PC-9 (cell line): Measurements from ENCODE around the gene MAP3K8. TPM values are rescaled to one million over a fixed set of nuclear protein-coding genes. Genes with fewer than 3 reads are reported as not detected.

ENCODE experiments used
- BruUV-seq: library from RNA; stranded (reverse); fragments of 400-500 nt; replicated peaks from 2 replicates; lab custom pipeline; 2021; lab: Mats Ljungman, UMichigan
- CTCF ChIA-PET: fragments of 300-600 bp; sonication (Branson Sonifier 250); formaldehyde crosslinking; loops from one replicate; lab custom pipeline; 2022; ENCODE audit warnings: antibody characterized with exemption; lab: Charles Lee
- POLR2A ChIA-PET: fragments of 300-600 bp; sonication (Branson Sonifier 250); formaldehyde crosslinking; loops from one replicate; lab custom pipeline; 2022; ENCODE audit warnings: antibody characterized with exemption; ENCODE audit not compliant: unreplicated experiment; lab: Charles Lee
- DNase-seq, 2 experiments: peaks; one replicate each; pipeline versions ENCODE4 v3.0.0 to v3.0.0-alpha.2; 2015 to 2022; ENCODE audit warnings: mixed read lengths in 1 of 2
- H2AFZ ChIP-seq: fragments of 200-600 bp; sonication (generic); 2 replicates; pipeline ENCODE4 v1.8.1; 2017; ENCODE audit warnings: antibody characterized with exemption
- H3F3A ChIP-seq: fragments of 200-600 bp; sonication (generic); 2 replicates; pipeline ENCODE4 v1.8.1; 2017; ENCODE audit warnings: antibody characterized with exemption, mild to moderate bottlenecking, low read depth; ENCODE audit not compliant: insufficient read depth
- H3K27ac ChIP-seq: fragments of 200-600 bp; sonication (generic); 2 replicates; pipeline ENCODE4 v1.6.1; 2016; ENCODE audit warnings: mixed run types
- H3K27me3 ChIP-seq: fragments of 200-600 bp; sonication (generic); 2 replicates; pipeline ENCODE4 v1.6.1; 2016; ENCODE audit warnings: low read depth, mixed run types; ENCODE audit not compliant: insufficient read depth
- H3K36me3 ChIP-seq: fragments of 200-600 bp; sonication (generic); 2 replicates; pipeline ENCODE4 v1.6.1; 2016; ENCODE audit warnings: low read depth, mixed run types
- H3K4me1 ChIP-seq: fragments of 200-600 bp; sonication (generic); replicated peaks from 2 replicates; pipeline ENCODE4 v1.6.1; 2016; ENCODE audit warnings: mixed run types; ENCODE audit not compliant: insufficient read depth
- H3K4me2 ChIP-seq: fragments of 200-600 bp; sonication (generic); 2 replicates; pipeline ENCODE4 v1.6.1; 2017; ENCODE audit warnings: mixed run types
- H3K4me3 ChIP-seq: fragments of 200-600 bp; sonication (generic); 2 replicates; pipeline ENCODE4 v1.6.1; 2016; ENCODE audit warnings: mixed run types
- H3K79me2 ChIP-seq: fragments of 200-600 bp; sonication (generic); 2 replicates; pipeline ENCODE4 v1.6.1; 2017; ENCODE audit warnings: low read depth, mixed run types
- H3K9me2 ChIP-seq: fragments of 200-600 bp; sonication (generic); 2 replicates; pipeline ENCODE4 v1.8.1; 2017; ENCODE audit warnings: mild to moderate bottlenecking; ENCODE audit not compliant: insufficient read depth
- H3K9me3 ChIP-seq: fragments of 200-600 bp; sonication (generic); 2 replicates; pipeline ENCODE4 v1.8.1; 2016; ENCODE audit warnings: low read depth; ENCODE audit not compliant: insufficient read depth
- H4K20me1 ChIP-seq: fragments of 200-600 bp; sonication (generic); 2 replicates; pipeline ENCODE4 v1.8.1; 2017; ENCODE audit not compliant: insufficient read depth
- CTCF ChIP-seq: fragments of 200-600 bp; sonication (generic); conservative IDR thresholded peaks from 2 replicates; pipeline ENCODE4 v1.6.1; 2017; ENCODE audit warnings: mixed run types, antibody characterized with exemption, mild to moderate bottlenecking, moderate library complexity
- EZH2 ChIP-seq: fragments of 200-600 bp; sonication (generic); IDR thresholded peaks from 2 replicates; pipeline ENCODE4 v1.8.0; 2017; ENCODE audit warnings: antibody characterized with exemption, low read depth
- intact Hi-C: fragments of 100-400 bp; cut with micrococcal nuclease; formaldehyde crosslinking; loops from one replicate; pipeline ENCODE4 v1.10.0; 2022; ENCODE audit not compliant: unreplicated experiment
- total RNA-seq: library from RNA; stranded (reverse); gene quantifications from 2 replicates; pipeline ENCODE4 v1.2.3, GENCODE V29; 2021

Gene MAP3K8
- total RNA-seq, 1 experiment from 2014 or later: 14.3 TPM

- 0 out of 2 replicates have a peak, but pooled peaks cover 3% of the 10 kb centered on the region for H3K36me3 ChIP-seq
- no peaks in the 10 kb centered on the region for H3K9me3 ChIP-seq
- no TSS peak for BruUV-seq
- DNase-seq: no peak
- POLR2A ChIA-PET: no interaction called here
- intact Hi-C loops: no loop called here
- no peaks in the 10 kb centered on the region for H3K27me3 ChIP-seq
- no peak overlapping the region for H3K4me3 ChIP-seq
- H3K4me1 ChIP-seq: no peaks in the 10 kb centered on the region
- H3K27ac ChIP-seq: peak overlapping the region; percentile 12; the same call in 1 of the 2 replicates
- H3K9me2 ChIP-seq: no peaks in the 10 kb centered on the region
- H3K4me2 ChIP-seq: no peak overlapping the region
- H3K79me2 ChIP-seq: no peaks in the 10 kb centered on the region
- no peaks in the 10 kb centered on the region for H4K20me1 ChIP-seq
- CTCF ChIA-PET: no interaction called here
- H3F3A ChIP-seq: no peaks in the 10 kb centered on the region
- H2AFZ ChIP-seq: no peak overlapping the region
- TF ChIP-seq EZH2 (no peak), CTCF (no peak)
Observed at GRCh38 chr10:30453764-30454527, 20.0 kb downstream of the MAP3K8 start.

- POLR2A ChIA-PET: no interaction called here
- no peaks in the 10 kb centered on the region for H3K27me3 ChIP-seq
- no peaks in the 10 kb centered on the region for H4K20me1 ChIP-seq
- TF ChIP-seq CTCF (no peak), EZH2 (no peak)
- no peak overlapping the region for H3K4me2 ChIP-seq
- H3F3A ChIP-seq: no peaks in the 10 kb centered on the region
- DNase-seq: no peak
- no peaks in the 10 kb centered on the region for H3K9me3 ChIP-seq
- BruUV-seq: no TSS peak
- no peaks in the 10 kb centered on the region for H3K79me2 ChIP-seq
- intact Hi-C loops: no loop called here
- H3K4me1 ChIP-seq: no peaks in the 10 kb centered on the region
- CTCF ChIA-PET: no interaction called here
- H3K27ac ChIP-seq: peak overlapping the region; percentile 12; the same call in 1 of the 2 replicates
- no peak overlapping the region for H3K4me3 ChIP-seq
- H2AFZ ChIP-seq: no peak overlapping the region
- H3K36me3 ChIP-seq: 0 out of 2 replicates have a peak, but pooled peaks cover 2% of the 10 kb centered on the region
- H3K9me2 ChIP-seq: no peaks in the 10 kb centered on the region
Observed at GRCh38 chr10:30454744-30455510, 20.9 kb downstream of the MAP3K8 start.

GRCh38 chr10:30455816-30456215, 21.8 kb downstream of the MAP3K8 start:
- H3K4me2 ChIP-seq: no peak overlapping the region
- intact Hi-C loops: no loop called here
- no peak overlapping the region for H3K27ac ChIP-seq

More at GRCh38 chr10:30455816-30456215, 21.8 kb downstream of the MAP3K8 start:
- H3K4me1 ChIP-seq: no peaks in the 10 kb centered on the region
- CTCF ChIA-PET: interaction anchor here (0.6 kb wide), 1 partner anchor 10 kb away, joined by 10 read pairs; no protein-coding TSS in a partner anchor
- no peaks in the 10 kb centered on the region for H3K9me3 ChIP-seq
- no peak overlapping the region for H2AFZ ChIP-seq
- no peaks in the 10 kb centered on the region for H3K9me2 ChIP-seq
- POLR2A ChIA-PET: no interaction called here
- no peaks in the 10 kb centered on the region for H3K36me3 ChIP-seq
- no peak for DNase-seq
- no peaks in the 10 kb centered on the region for H3K79me2 ChIP-seq
- no peaks in the 10 kb centered on the region for H3K27me3 ChIP-seq
- H4K20me1 ChIP-seq: no peaks in the 10 kb centered on the region
- BruUV-seq: no TSS peak
- H3K4me3 ChIP-seq: no peak overlapping the region
- no peaks in the 10 kb centered on the region for H3F3A ChIP-seq
- no peak for TF ChIP-seq CTCF
